ENCODE measurements around the gene KCNB1. TPM values are rescaled to one million over a fixed set of nuclear protein-coding genes. Genes with fewer than 3 reads are reported as not detected.
"Not testable (repeated sequence)": the region's sequence is repeated elsewhere in the genome, so short reads cannot be mapped to it uniquely, and the experiment has no call there.

The KCNB1 gene
- total RNA-seq, 2 experiments from 2014 or later = 0.05 TPM; not detected in 1

DNA sequence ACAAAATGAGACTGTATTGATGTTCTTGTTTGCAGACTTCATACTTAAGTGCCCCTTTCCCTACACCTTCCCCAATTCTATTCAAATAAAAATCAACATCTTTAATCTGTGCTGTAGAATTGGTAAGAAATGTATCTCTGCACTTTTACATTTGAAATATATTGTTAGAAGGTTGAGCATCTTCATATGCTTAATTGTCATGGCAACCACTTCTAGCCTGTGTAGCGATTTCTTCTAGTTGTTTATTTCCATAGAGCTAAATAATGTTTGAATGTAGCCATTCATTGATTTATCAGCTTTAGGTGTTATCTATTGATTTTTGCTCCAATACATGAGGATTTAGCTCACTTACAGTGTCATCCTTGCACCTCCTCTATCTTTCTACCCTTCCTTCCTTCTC is 166.9 kb downstream of the KCNB1 start:
- peaks cover 55% of the 10 kb centered on the region for H3K27me3 Mint-ChIP-seq
- ATAC-seq (no peak), DNase-seq (no peak)
- CTCF ChIA-PET = interaction anchor here (1.1 kb wide), 1 partner anchor 8 kb away, joined by 3 read pairs; no protein-coding TSS in a partner anchor
- no peak overlapping the region for H3K27ac Mint-ChIP-seq
- no peaks in the 10 kb centered on the region for H3K36me3 Mint-ChIP-seq
- peaks cover 12% of the 10 kb centered on the region for H3K4me1 Mint-ChIP-seq
- no peak overlapping the region for H3K4me3 Mint-ChIP-seq
- no peaks in the 10 kb centered on the region for H3K9me3 Mint-ChIP-seq (ENCODE audit: low read depth)

DNA sequence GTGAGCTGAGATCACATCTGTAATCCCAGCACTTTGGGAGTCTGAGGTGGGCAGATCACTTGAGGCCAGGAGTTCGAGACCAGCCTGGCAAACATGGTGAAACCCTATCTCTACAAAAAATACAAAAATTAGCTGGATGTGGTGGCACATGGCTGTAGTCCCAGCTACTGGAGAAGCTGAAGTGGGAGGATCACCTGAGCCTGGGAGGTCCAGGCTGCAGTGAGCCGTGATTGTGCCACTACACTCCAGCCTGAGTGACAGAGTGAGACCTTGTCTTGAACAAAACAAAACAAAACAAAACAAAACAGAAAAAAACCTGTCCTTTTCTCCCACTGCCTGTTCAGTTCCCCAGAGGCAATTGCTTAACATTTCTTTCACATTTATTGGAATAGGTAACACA is 168.4 kb downstream of the KCNB1 start:
- DNase-seq = not testable (repeated sequence)
- CTCF ChIA-PET = interaction anchor here (1.0 to 2.1 kb wide), 2 partner anchors 20 to 68 kb away, joined by 4 to 6 read pairs; no protein-coding TSS in a partner anchor
- peaks cover 40% of the 10 kb centered on the region for H3K27me3 Mint-ChIP-seq

More for the DNA sequence above, 168.4 kb downstream of the KCNB1 start:
- not testable (repeated sequence) for H3K27ac Mint-ChIP-seq; H3K4me3 Mint-ChIP-seq; ATAC-seq; H3K4me1 Mint-ChIP-seq; H3K9me3 Mint-ChIP-seq (ENCODE audit: low read depth); H3K36me3 Mint-ChIP-seq

Other genes with a start within 250 kb of the KCNB1 start
- 10 to 100 TPM; 69.2 to 88.6 TPM for gene ZNFX1, start 204.6 kb downstream of the KCNB1 start, total RNA-seq
- gene PTGIS, start 85.5 kb upstream of the KCNB1 start, total RNA-seq = 10 to 100 TPM in 1 of 2 experiments, 1 to 10 TPM in 1; 3.8 to 15.1 TPM
- gene B4GALT5, start 231.2 kb upstream of the KCNB1 start, total RNA-seq = 10 to 100 TPM; 28.1 to 30.9 TPM

Measured in activated CD8-positive, alpha-beta memory T cell treated with anti-CD3 and anti-CD28 coated beads, Interleukin-2, amount 10 ng/mL, durations not matched to agents 7 days and 5 days (primary cell).